ENCODE results near the gene TCF7L1. TPM values are rescaled to one million over a fixed set of nuclear protein-coding genes. Genes with fewer than 3 reads are reported as not detected.

Gene TCF7L1, protein sequence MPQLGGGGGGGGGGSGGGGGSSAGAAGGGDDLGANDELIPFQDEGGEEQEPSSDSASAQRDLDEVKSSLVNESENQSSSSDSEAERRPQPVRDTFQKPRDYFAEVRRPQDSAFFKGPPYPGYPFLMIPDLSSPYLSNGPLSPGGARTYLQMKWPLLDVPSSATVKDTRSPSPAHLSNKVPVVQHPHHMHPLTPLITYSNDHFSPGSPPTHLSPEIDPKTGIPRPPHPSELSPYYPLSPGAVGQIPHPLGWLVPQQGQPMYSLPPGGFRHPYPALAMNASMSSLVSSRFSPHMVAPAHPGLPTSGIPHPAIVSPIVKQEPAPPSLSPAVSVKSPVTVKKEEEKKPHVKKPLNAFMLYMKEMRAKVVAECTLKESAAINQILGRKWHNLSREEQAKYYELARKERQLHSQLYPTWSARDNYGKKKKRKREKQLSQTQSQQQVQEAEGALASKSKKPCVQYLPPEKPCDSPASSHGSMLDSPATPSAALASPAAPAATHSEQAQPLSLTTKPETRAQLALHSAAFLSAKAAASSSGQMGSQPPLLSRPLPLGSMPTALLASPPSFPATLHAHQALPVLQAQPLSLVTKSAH
- 0.19 TPM in 1 of 2 replicates, not detected in the other for total RNA-seq

- Mint-ChIP-seq H3K4me3 (peak within 1 kb of the TSS; percentile 78), H3K27me3 (peaks cover 66% of the 10 kb centered on the region), H3K9me3 (no peaks in the 10 kb centered on the region), H3K27ac (no peak within 1 kb of the TSS), H3K4me1 (peaks cover 9% of the 10 kb centered on the region), H3K36me3 (ENCODE audit: low read depth) (no peaks in the 10 kb centered on the region)
- DNase-seq = peak; percentile 80
- intact Hi-C loops (cut with micrococcal nuclease) = loop anchor here (5.0 kb wide), 1 partner anchor 154 kb away; no protein-coding TSS in a partner anchor
These were observed at the start of gene TCF7L1 for GRCh38 chr2:85132834-85133637. Gene TCF7L1, plus strand, starts transcription at chr2:85133392. Its CDS starts 293 bp downstream, at chr2:85133685.

GRCh38 chr2:85085563-85085962 lies 47.6 kb upstream of the TCF7L1 start:
- no peak for DNase-seq
- Mint-ChIP-seq H3K4me1 (no peaks in the 10 kb centered on the region), H3K27ac (no peak overlapping the region), H3K9me3 (peaks cover 6% of the 10 kb centered on the region), H3K27me3 (peaks cover 11% of the 10 kb centered on the region), H3K4me3 (no peak overlapping the region), H3K36me3 (ENCODE audit: low read depth) (no peaks in the 10 kb centered on the region)
- intact Hi-C loops (cut with micrococcal nuclease) = no loop called here

- Mint-ChIP-seq H3K9me3 (no peaks in the 10 kb centered on the region), H3K4me1 (no peaks in the 10 kb centered on the region), H3K36me3 (ENCODE audit: low read depth) (no peaks in the 10 kb centered on the region), H3K4me3 (no peak overlapping the region), H3K27me3 (peaks cover 9% of the 10 kb centered on the region), H3K27ac (no peak overlapping the region)
- no peak for DNase-seq
- intact Hi-C loops (cut with micrococcal nuclease) = no loop called here
These were observed 45.7 kb upstream of the TCF7L1 start for GRCh38 chr2:85087541-85087940.

DNA sequence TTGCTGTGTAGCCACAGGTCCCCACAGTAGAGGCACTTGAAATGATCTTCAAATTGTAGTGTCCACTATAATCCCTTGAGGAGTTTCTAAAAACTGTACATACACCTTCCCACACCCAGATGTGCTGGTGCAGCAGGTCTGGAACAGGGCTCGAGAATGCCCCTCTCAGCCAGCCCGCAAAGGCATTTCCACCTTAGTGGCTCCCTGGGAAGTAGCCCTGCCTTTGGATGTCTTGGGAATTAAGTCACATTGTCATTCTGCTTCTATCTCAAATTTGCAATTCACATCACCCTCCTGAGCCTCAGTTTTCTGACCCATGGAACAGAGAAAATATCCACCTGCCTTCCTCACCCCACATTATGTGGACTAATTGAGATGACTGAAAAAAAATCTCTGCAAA lies 44.3 kb upstream of the TCF7L1 start:
- intact Hi-C loops (cut with micrococcal nuclease) = no loop called here
- no peaks in the 10 kb centered on the region for H3K9me3 Mint-ChIP-seq

GRCh38 chr2:85089585-85089984 lies 43.6 kb upstream of the TCF7L1 start:
- Mint-ChIP-seq H3K36me3 (ENCODE audit: low read depth) (no peaks in the 10 kb centered on the region), H3K4me1 (no peaks in the 10 kb centered on the region), H3K27ac (no peak overlapping the region), H3K4me3 (no peak overlapping the region), H3K27me3 (peaks cover 4% of the 10 kb centered on the region), H3K9me3 (no peaks in the 10 kb centered on the region)
- intact Hi-C loops (cut with micrococcal nuclease) = no loop called here
- DNase-seq = no peak

More for the DNA sequence above, 44.3 kb upstream of the TCF7L1 start:
- Mint-ChIP-seq H3K4me1 (no peaks in the 10 kb centered on the region), H3K27ac (no peak overlapping the region), H3K27me3 (peaks cover 7% of the 10 kb centered on the region), H3K4me3 (no peak overlapping the region), H3K36me3 (ENCODE audit: low read depth) (no peaks in the 10 kb centered on the region)
- no peak for DNase-seq

GRCh38 chr2:85091838-85092237 lies 41.4 kb upstream of the TCF7L1 start:
- no peak overlapping the region for H3K4me3 Mint-ChIP-seq
- DNase-seq = no peak
- H3K27me3 Mint-ChIP-seq = peaks cover 7% of the 10 kb centered on the region
- no peaks in the 10 kb centered on the region for H3K4me1 Mint-ChIP-seq
- H3K9me3 Mint-ChIP-seq = no peaks in the 10 kb centered on the region
- intact Hi-C loops (cut with micrococcal nuclease) = no loop called here
- no peaks in the 10 kb centered on the region for H3K36me3 Mint-ChIP-seq (ENCODE audit: low read depth)
- H3K27ac Mint-ChIP-seq = no peak overlapping the region

DNA sequence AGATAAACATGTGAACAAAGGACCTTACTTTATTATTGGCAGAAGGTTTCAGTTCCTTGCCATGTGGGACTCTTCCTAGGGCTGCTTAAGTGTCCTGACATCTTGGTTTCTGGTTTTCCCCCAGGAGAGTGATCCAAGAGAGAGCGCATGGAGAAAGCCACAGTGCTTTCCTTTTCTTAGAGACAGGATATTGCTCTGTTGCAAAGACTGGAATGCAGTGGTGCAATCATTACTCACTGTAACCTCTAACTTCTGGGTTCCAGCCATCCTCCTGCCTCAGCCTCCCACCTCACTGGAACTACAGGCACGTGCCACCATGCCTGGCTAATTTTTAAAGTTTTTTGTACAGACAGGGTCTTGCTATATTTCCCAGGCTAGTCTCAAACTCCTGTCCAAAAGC lies 38.1 kb upstream of the TCF7L1 start:
- Mint-ChIP-seq H3K4me3 (no peak overlapping the region), H3K27me3 (peaks cover 11% of the 10 kb centered on the region), H3K27ac (no peak overlapping the region), H3K4me1 (no peaks in the 10 kb centered on the region), H3K9me3 (no peaks in the 10 kb centered on the region), H3K36me3 (ENCODE audit: low read depth) (no peaks in the 10 kb centered on the region)
- no peak for DNase-seq
- intact Hi-C loops (cut with micrococcal nuclease) = no loop called here

GRCh38 chr2:85096616-85097015 lies 36.6 kb upstream of the TCF7L1 start:
- Mint-ChIP-seq H3K27ac (no peak overlapping the region), H3K4me1 (no peaks in the 10 kb centered on the region), H3K4me3 (no peak overlapping the region), H3K36me3 (ENCODE audit: low read depth) (no peaks in the 10 kb centered on the region), H3K9me3 (no peaks in the 10 kb centered on the region), H3K27me3 (peaks cover 9% of the 10 kb centered on the region)
- intact Hi-C loops (cut with micrococcal nuclease) = no loop called here
- DNase-seq = no peak

- no peak overlapping the region for H3K4me3 Mint-ChIP-seq
- no peaks in the 10 kb centered on the region for H3K4me1 Mint-ChIP-seq
- peaks cover 3% of the 10 kb centered on the region for H3K27me3 Mint-ChIP-seq
- intact Hi-C loops (cut with micrococcal nuclease) = no loop called here
- no peaks in the 10 kb centered on the region for H3K36me3 Mint-ChIP-seq (ENCODE audit: low read depth)
- H3K27ac Mint-ChIP-seq = no peak overlapping the region
- H3K9me3 Mint-ChIP-seq = no peaks in the 10 kb centered on the region
- DNase-seq = no peak
These were observed 29.0 kb upstream of the TCF7L1 start for GRCh38 chr2:85104228-85104627.

DNA sequence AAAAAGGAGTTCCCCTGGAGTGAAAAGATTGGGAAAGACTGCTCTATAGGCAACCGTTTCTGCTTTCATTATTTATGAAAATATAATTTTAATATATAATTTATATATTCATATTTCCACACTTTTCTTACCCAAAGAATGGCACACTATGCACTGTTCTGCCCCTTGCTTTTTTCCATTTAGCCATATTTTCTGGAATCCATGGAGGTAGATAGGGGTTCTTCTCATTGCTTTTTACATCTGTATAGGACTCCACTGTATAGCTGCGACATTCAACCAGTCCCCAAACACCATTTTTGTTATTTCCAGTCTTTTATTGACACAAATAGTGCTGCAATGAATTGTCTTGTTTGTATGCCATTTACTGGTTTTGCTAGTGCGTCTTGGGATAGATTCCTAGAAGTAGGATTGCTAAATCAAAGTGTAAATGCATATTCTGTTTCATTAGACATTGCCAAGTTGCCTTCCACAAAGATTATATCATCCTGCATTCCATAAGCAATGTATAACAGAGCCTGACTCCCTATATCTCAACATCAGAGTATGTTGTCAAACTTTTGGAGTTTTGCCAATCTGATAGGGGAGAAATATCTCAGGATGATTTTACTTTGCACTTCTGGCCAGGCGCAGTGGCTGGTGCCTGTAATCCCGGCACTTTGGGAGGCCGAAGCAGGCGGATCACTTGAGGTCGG lies 26.6 kb upstream of the TCF7L1 start:
- H3K4me3 Mint-ChIP-seq = no peak overlapping the region
- intact Hi-C loops (cut with micrococcal nuclease) = no loop called here
- H3K27me3 Mint-ChIP-seq = peaks cover 4% of the 10 kb centered on the region
- no peak overlapping the region for H3K27ac Mint-ChIP-seq
- H3K9me3 Mint-ChIP-seq = no peaks in the 10 kb centered on the region
- no peaks in the 10 kb centered on the region for H3K4me1 Mint-ChIP-seq
- no peaks in the 10 kb centered on the region for H3K36me3 Mint-ChIP-seq (ENCODE audit: low read depth)
- no peak for DNase-seq

DNA sequence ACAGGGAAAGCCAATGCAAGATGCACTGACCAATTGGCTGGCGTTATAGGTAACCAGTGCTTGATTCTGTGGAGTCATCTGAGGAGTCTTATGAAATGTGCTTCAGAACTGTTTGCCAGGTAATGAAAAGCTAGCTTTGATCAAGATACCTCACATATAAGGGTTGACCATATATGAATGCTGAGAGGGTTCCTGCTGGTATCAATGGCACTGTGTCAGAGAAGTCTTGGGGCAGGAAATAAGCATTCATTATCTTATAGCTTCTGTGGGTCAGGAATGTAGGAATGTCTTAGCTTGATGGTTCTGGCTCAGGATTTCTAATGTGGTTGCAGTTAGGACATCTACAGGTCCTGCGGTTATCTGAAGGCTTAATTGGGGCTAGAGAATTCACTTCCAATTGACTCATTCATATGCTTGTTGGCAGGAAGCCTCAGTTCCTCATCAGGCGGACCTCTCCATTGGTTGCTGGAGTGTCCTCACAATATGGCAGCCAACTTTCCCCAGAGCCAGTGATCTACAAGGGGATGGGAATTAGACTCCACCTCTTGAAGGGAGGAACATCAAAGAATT lies 22.1 kb upstream of the TCF7L1 start:
- no peaks in the 10 kb centered on the region for H3K9me3 Mint-ChIP-seq
- H3K4me3 Mint-ChIP-seq = no peak overlapping the region
- no peaks in the 10 kb centered on the region for H3K36me3 Mint-ChIP-seq (ENCODE audit: low read depth)
- no peak for DNase-seq
- H3K4me1 Mint-ChIP-seq = no peaks in the 10 kb centered on the region
- intact Hi-C loops (cut with micrococcal nuclease) = no loop called here
- H3K27me3 Mint-ChIP-seq = peaks cover 19% of the 10 kb centered on the region
- no peak overlapping the region for H3K27ac Mint-ChIP-seq

GRCh38 chr2:85111819-85112281 lies 21.3 kb upstream of the TCF7L1 start:
- no peak for DNase-seq
- Mint-ChIP-seq H3K4me1 (no peaks in the 10 kb centered on the region), H3K27me3 (peaks cover 24% of the 10 kb centered on the region), H3K9me3 (no peaks in the 10 kb centered on the region), H3K27ac (no peak overlapping the region), H3K36me3 (ENCODE audit: low read depth) (no peaks in the 10 kb centered on the region), H3K4me3 (no peak overlapping the region)
- intact Hi-C loops (cut with micrococcal nuclease) = no loop called here

DNA sequence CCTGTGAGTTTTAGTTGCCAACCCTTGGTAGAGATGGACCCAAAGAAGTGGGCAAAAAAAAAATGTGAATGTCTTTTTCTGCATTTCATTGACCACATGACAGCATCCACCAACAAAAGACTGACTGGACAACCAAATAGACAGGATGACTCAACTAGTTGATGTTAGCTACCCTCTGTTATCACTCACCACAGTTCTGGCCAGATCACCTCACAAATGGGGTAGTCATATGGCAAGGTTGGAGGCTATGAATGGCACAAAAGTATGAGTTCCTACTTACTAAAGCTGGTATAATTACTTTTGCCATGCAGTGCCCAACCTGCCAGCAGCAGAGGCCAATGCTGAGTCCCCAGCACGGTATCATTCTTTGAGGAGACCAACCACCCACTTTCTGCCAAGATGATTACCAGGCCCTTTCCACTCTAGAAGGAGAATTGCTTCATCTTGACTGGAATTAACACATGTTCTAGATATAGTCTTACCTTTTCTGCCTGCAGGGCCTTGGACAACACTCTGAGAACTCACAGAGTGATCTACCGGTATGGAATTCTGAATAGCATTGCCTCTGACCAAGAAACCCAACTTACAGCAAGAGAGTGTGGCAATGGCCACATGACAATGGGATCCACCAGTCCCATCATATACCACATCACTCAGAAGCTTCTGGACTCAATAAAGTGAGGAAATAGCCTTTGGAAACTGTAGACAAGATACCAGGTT lies 20.1 kb upstream of the TCF7L1 start:
- Mint-ChIP-seq H3K36me3 (ENCODE audit: low read depth) (no peaks in the 10 kb centered on the region), H3K4me3 (no peak overlapping the region), H3K27ac (no peak overlapping the region), H3K4me1 (no peaks in the 10 kb centered on the region), H3K9me3 (no peaks in the 10 kb centered on the region), H3K27me3 (peaks cover 25% of the 10 kb centered on the region)
- intact Hi-C loops (cut with micrococcal nuclease) = no loop called here
- no peak for DNase-seq
